Esophagus squamous epithelium (tissue), 5 donors: ENCODE measurements around the gene POLD4. TPM values are rescaled to one million over a fixed set of nuclear protein-coding genes. Genes with fewer than 3 reads are reported as not detected.

Source experiments
- DNase-seq: peaks from one replicate; lab custom pipeline; 2025; lab: John Stamatoyannopoulos, UW
- H3K27ac ChIP-seq, 4 donors: fragments of 200-600 bp; sonication (generic); one replicate each; pipeline ENCODE4 v1.5.1; 2016 to 2019; ENCODE audit warnings: mild to moderate bottlenecking in 1 of 4
- H3K27me3 ChIP-seq, 4 donors: fragments of 200-600 bp; sonication (generic); 1 replicate in 3 of 4; 2 replicates in 1 of 4; pipeline versions ENCODE4 v1.5.1 to v1.6.0; 2017 to 2021; ENCODE audit warnings: antibody characterized with exemption in 1 of 4
- H3K36me3 ChIP-seq, 3 donors: fragments of 200-600 bp; sonication (generic); one replicate each; pipeline ENCODE4 v1.5.1; 2016 to 2019
- H3K4me1 ChIP-seq, 3 donors: fragments of 200-600 bp; sonication (generic); one replicate each; pipeline ENCODE4 v1.5.1; 2017 to 2019
- H3K4me3 ChIP-seq, 4 donors: fragments of 200-600 bp; sonication (generic); 1 replicate in 3 of 4; 2 replicates in 1 of 4; pipeline ENCODE4 v1.5.1; 2016 to 2019; ENCODE audit warnings: mild to moderate bottlenecking in 2 of 4, moderate library complexity in 1 of 4
- H3K9me3 ChIP-seq, 3 donors: fragments of 200-600 bp; sonication (generic); one replicate each; pipeline ENCODE4 v1.5.1; 2016 to 2019
- CTCF ChIP-seq, 6 experiments: fragments of 450-650 bp in 4 of 6; fragments of 200-600 bp in 2 of 6; sonication (generic) in 2 of 6; IDR thresholded peaks; one replicate each; pipeline ENCODE4 v1.5.1; 2016 to 2019; ENCODE audit warnings: antibody characterized with exemption in 6 of 6, mild to moderate bottlenecking in 4 of 6, moderate library complexity in 4 of 6
- POLR2A ChIP-seq, 4 donors: fragments of 450-650 bp; IDR thresholded peaks; one replicate each; pipeline ENCODE4 v1.6.1; 2017; ENCODE audit warnings: antibody characterized with exemption in 4 of 4, mild to moderate bottlenecking in 4 of 4, moderate library complexity in 3 of 4
- WGBS, 2 donors: methylation state at CpG; one replicate each; pipeline ENCODE4 v1.1.5; 2018; 5-methylcytosine and 5-hydroxymethylcytosine counted together
- intact Hi-C: fragments of 100-400 bp; cut with DNase I; formaldehyde crosslinking; loops from one replicate; pipeline ENCODE4 v1.15.0; 2022
- total RNA-seq, 4 donors: library from RNA; depleted of rRNA; stranded (reverse); fragments of >200 nt; gene quantifications; one replicate each; pipeline ENCODE4 v1.1.0, GENCODE V29; 2016
- donor health status: DM: yes; HTN: yes; CAD: no.

The POLD4 gene
- total RNA-seq, 4 donors from 2014 or later: 62.6 to 113 (median 74.7) TPM

- TF ChIP-seq CTCF (IDR thresholded peaks at IDR 0.05): no peak
- TF ChIP-seq POLR2A (IDR thresholded peaks at IDR 0.05): no peak
- Histone ChIP-seq H3K27me3 (no peaks in the 10 kb centered on the region), H3K9me3 (no peaks in the 10 kb centered on the region), H3K4me1 (peaks cover 39 to 82% (median 51%) of the 10 kb centered on the region in 3 donors), H3K4me3 (peak overlapping the region in 1 of 4 donors; percentile 3), H3K36me3 (peaks cover 0 to 16% (median 0%) of the 10 kb centered on the region in 3 donors), H3K27ac (peak overlapping the region in 3 of 4 donors; percentile 40 to 78 (median 77))
- no peak for DNase-seq
- WGBS, 2 donors: 19 to 40% methylated on average over 1 to 9 of the region's 25 CpGs
- intact Hi-C loops: no loop called here
These were observed 13.8 kb upstream of the POLD4 start for GRCh38 chr11:67366961-67367760.

GRCh38 chr11:67366546-67366945, 13.2 kb upstream of the POLD4 start:
- DNase-seq: no peak
- Histone ChIP-seq H3K27ac (peak overlapping the region in 3 of 4 donors; percentile 40 to 78 (median 77)), H3K4me1 (peaks cover 34 to 81% (median 45%) of the 10 kb centered on the region in 3 donors), H3K27me3 (no peaks in the 10 kb centered on the region), H3K4me3 (peak overlapping the region in 1 of 4 donors; percentile 3), H3K36me3 (peaks cover 0 to 16% (median 0%) of the 10 kb centered on the region in 3 donors), H3K9me3 (no peaks in the 10 kb centered on the region)
- WGBS, 2 donors: 20 to 40% methylated on average over 8 of the region's 8 CpGs
- intact Hi-C loops: no loop called here
- no peak for TF ChIP-seq POLR2A (IDR thresholded peaks at IDR 0.05)

- H3K27me3 ChIP-seq: no peaks in the 10 kb centered on the region
- DNase-seq: no peak
- peaks cover 29 to 74% (median 38%) of the 10 kb centered on the region in 3 donors for H3K4me1 ChIP-seq
- intact Hi-C loops: no loop called here
- WGBS, 2 donors: 76 to 81% methylated on average over 14 of the region's 14 CpGs
- peaks cover 0 to 16% (median 0%) of the 10 kb centered on the region in 3 donors for H3K36me3 ChIP-seq
- no peaks in the 10 kb centered on the region for H3K9me3 ChIP-seq
- peak overlapping the region in 3 of 4 donors; percentile 40 to 78 (median 77) for H3K27ac ChIP-seq
- no peak overlapping the region for H3K4me3 ChIP-seq
- no peak for TF ChIP-seq POLR2A (IDR thresholded peaks at IDR 0.05)
- TF ChIP-seq CTCF (IDR thresholded peaks at IDR 0.05): no peak
These were observed 12.5 kb upstream of the POLD4 start for GRCh38 chr11:67365736-67366444.

- no peak for DNase-seq
- no peaks in the 10 kb centered on the region for H3K9me3 ChIP-seq
- TF ChIP-seq POLR2A (IDR thresholded peaks at IDR 0.05) (no peak), CTCF (IDR thresholded peaks at IDR 0.05) (no peak)
- no peaks in the 10 kb centered on the region for H3K27me3 ChIP-seq
- intact Hi-C loops: no loop called here
- H3K36me3 ChIP-seq: peaks cover 0 to 16% (median 0%) of the 10 kb centered on the region in 3 donors
- no peak overlapping the region for H3K4me3 ChIP-seq
- no peak overlapping the region for H3K27ac ChIP-seq
- 70 to 72% methylated on average over 14 to 15 of the region's 24 CpGs for WGBS, 2 donors
- H3K4me1 ChIP-seq: peaks cover 29 to 66% (median 30%) of the 10 kb centered on the region in 3 donors
These were observed 11.7 kb upstream of the POLD4 start for GRCh38 chr11:67364783-67365722.

- peaks cover 22 to 57% (median 27%) of the 10 kb centered on the region in 3 donors for H3K4me1 ChIP-seq
- WGBS, 2 donors: 70 to 91% methylated on average over 3 of the region's 3 CpGs
- intact Hi-C loops: no loop called here
- no peak overlapping the region for H3K4me3 ChIP-seq
- peaks cover 0 to 16% (median 0%) of the 10 kb centered on the region in 3 donors for H3K36me3 ChIP-seq
- no peaks in the 10 kb centered on the region for H3K9me3 ChIP-seq
- TF ChIP-seq CTCF (IDR thresholded peaks at IDR 0.05): no peak
- TF ChIP-seq POLR2A (IDR thresholded peaks at IDR 0.05): no peak
- DNase-seq: no peak
- no peak overlapping the region for H3K27ac ChIP-seq
- no peaks in the 10 kb centered on the region for H3K27me3 ChIP-seq
These were observed 10.8 kb upstream of the POLD4 start for GRCh38 chr11:67364169-67364568.
